GM19238 (cell line): ENCODE data around the gene DNAJC22.
"Not testable (repeated sequence)": the region's sequence is repeated elsewhere in the genome, so short reads cannot be mapped to it uniquely, and the experiment has no call there.

Experiments used
- DNase-seq: peaks from one replicate; pipeline ENCODE4 v3.0.0; 2011; ENCODE audit warnings: low spot score; ENCODE audit not compliant: insufficient read length

Gene DNAJC22

DNA sequence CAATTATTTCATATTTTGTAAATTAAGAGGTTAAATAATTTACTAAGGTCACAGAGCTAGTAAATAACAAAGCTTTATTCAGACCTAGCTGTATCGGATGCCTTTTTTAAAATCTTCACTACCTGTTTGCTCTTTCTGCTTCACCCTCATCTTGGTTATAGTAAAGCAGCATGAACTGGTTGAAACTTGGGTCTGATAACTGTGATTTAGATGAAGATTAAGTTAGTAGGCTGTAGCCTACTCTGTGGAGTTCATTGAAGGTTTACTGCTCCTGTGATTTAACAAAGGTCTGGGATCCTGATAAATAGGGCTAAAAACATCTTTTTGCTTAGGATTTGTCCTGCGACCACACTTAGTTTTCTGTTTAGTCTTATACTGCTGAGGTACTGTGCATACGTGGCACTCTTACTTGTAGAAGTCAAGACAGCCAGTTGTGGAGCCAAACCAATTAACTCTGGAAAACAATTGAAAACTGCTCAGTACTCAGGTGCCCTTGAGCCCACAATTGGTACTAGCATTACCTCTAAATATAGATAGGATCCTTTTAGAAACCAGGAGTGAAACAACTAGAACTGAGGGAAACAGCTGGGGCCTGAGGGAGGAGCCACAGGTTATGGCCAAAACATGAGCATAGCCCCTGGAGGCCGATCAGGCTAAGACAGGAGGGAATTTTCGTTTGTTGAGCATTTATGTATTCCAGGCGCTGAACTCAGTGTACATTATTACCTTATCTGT is 22.9 kb downstream of the DNAJC22 start:
- DNase-seq = peak; percentile 62

DNA sequence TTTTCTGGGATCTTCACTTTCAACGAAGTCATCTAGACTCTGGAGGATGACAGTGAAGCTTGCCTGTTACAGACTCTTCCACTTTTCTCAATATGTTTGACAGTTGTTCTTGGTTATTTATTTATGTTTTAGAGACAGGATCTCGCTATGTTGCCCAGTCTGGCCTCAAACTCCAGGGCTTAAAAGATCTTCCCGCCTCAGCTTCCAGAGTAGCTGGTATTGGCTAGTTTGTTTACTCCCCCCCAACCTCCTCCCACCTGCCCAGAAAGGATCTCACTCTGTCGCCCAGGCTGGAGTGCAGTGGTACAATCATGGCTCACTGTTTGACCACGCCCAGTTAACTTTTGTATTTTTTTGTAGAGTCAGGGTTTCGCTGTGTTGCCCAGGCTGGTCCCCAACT is 23.9 kb downstream of the DNAJC22 start:
- no peak for DNase-seq

DNA sequence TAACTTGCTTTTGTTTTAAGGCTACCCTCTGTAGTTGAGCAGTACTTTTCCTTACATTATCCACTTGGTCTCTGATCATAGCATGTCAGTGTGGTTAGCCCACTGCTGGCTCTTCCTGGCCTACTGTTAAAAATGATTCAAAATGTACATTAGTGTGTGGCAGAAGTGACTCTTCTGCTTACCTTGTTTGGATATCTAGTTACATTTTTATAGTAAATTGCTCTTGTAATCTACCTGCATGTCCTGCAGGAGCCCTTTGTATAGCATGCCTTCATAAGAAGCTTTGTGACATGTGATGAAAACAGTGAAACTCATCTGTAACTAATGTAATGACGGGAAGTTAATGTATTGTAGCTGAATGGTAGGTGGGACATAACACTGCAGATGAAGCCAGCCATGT is 28.7 kb downstream of the DNAJC22 start:
- DNase-seq = no peak

DNA sequence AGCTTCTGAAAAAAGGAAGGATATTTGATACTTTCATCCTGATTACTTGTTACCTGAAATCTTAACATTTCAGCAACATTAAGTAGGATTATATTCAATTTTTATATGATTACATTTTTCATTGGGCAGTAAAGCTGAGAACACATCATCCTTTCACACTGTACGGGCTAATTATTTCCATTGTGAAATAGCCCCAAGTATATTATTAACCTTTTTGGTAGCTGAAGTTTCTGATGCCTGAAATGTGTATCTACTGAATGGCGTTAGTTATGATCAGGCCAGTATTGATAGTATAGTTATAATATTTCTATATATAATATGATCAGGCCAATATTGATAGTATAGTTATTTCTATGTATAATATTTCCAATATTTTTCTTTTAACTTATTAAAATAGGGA is 30.7 kb downstream of the DNAJC22 start:
- no peak for DNase-seq

DNA sequence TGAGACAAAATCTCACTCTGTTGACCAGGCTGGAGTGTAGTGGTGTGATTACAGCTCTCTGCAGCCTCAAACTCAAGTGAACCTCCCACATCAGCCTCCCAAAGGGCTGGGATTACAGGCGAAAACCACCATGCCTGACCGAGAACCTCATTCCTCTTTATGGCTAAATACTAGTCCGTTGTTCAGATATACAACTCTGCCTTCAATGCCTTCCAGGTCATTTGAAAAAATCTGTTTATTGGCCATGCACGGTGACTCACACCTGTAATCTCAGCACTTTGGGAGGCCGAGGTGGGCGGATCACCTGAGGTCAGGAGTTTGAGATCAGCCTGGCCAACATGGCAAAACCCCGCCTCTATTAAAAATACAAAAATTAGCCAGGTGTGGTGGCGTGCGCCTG is 33.5 kb downstream of the DNAJC22 start:
- not testable (repeated sequence) for DNase-seq

DNA sequence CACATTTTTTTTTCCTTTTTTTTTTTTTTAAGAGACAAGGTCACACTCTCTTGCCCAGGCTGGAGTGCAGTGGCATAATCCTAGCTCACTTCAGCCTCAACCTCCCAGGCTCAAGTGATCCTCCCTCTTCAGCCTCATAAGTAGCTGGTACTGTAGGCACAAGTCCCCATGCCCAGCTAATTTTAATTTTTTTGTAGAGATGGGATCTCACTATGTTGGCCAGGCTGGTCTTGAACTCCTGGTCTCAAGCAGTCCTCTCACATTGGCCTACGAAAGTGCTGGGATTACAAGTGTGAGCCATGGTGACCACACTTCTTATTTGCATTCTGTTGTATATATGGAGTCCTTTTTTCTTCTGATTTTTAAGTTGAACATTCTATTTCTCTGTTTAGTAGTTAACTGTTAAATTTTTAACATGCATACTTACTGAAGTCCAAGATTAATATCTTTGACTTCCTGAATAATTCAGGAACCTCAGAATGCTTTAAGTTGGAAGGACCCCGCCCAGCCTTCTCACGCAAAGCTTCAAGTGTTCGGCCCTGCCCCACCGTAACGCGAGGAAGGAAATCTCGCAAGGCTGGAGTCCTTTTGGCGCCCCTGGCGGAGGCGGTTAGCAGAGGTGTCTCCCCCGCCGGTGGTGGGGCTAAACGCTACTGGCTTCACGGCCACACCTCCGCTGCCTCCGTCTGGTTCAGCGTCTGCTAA is 42.1 kb downstream of the DNAJC22 start:
- peak; percentile 23 for DNase-seq

DNA sequence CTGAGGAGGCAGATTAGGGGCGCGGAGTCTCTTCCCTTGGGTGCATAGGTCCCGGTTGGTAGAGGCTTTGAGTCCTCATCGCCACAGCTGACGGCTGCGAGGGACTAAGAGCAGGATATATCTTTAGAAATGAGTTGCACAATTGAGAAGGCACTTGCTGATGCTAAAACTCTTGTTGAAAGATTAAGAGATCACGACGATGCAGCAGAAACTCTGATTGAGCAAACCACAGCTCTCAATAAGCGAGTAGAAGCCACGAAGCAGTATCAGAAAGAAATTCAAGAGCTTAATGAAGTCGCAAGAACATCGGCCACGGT is 42.7 kb downstream of the DNAJC22 start:
- DNase-seq = no peak

DNA sequence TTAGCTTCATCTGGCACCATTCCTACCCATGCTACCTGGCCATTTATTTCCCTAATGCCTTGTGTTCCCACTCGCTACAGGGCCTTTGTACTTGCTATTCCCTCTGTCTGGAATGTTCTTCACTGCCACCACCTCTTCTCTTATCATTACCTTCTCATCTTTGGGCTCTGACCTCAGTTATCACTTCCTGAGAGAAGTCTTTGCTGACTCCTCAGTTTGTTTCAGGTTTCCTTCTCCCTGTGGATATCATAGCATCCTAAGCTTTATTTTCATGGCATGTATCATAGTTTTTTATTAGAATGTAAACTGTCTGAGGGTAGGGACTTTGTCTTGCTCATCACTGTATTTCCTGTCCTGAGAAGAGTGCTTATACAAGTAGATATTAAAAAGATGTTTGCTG is 50.3 kb downstream of the DNAJC22 start:
- no peak for DNase-seq

DNA sequence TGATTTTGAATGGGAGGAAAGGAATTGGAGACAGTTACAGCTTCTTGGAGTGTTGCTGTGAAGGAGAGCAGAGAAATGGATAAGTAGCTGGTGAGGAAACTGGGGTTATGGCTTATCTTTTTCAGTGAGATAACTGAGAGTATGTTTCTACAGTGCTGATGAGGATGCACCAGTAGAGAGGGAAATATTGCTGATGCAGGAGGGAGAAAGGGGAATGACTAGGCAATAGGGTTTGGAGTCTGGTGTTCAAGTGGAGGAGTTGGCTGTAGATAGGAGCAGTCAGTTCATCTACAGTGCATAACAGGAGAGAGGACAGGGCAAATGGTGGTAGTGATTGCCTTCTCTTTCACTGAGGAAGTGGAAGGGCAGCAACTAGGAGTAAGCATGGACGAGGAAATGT is 53.6 kb downstream of the DNAJC22 start:
- DNase-seq = no peak
